Gastrocnemius medialis (tissue), 4 donors: Measurements from ENCODE around the gene DONSON. TPM values are rescaled to one million over a fixed set of nuclear protein-coding genes. Genes with fewer than 3 reads are reported as not detected.
"Not testable (repeated sequence)": the region's sequence is repeated elsewhere in the genome, so short reads cannot be mapped to it uniquely, and the experiment has no call there.

Experiments used
- ATAC-seq, 2 donors: fragments of 150-250 bp; one replicate each; pipeline ENCODE4 v1.9.1; 2016
- DNase-seq, 2 donors: peaks; one replicate each; pipeline ENCODE4 v3.0.0-alpha.2; 2019
- H3K27ac ChIP-seq, 4 donors: fragments of 200-600 bp; sonication (generic); 1 replicate in 1 of 4; 2 replicates in 3 of 4; pipeline ENCODE4 v1.5.1; 2016 to 2018; ENCODE audit warnings: mild to moderate bottlenecking in 2 of 4, moderate library complexity in 1 of 4
- H3K27me3 ChIP-seq, 3 donors: fragments of 200-600 bp; sonication (generic) in 2 of 3; 1 replicate in 1 of 3; 2 replicates in 2 of 3; pipeline versions ENCODE4 v1.5.1 to v1.6.0; 2016 to 2019; ENCODE audit warnings: mild to moderate bottlenecking in 1 of 3, moderate library complexity in 1 of 3
- H3K36me3 ChIP-seq, 2 donors: fragments of 200-600 bp; sonication (generic) in 1 of 2; one replicate each; pipeline ENCODE4 v1.5.1; 2017 to 2018
- H3K4me1 ChIP-seq, 2 donors: fragments of 200-600 bp; sonication (generic) in 1 of 2; one replicate each; pipeline ENCODE4 v1.5.1; 2016 to 2017; ENCODE audit warnings: mild to moderate bottlenecking in 2 of 2
- H3K4me3 ChIP-seq, 4 donors: fragments of 200-600 bp; sonication (generic) in 3 of 4; 1 replicate in 1 of 4; 2 replicates in 3 of 4; pipeline ENCODE4 v1.5.1; 2016 to 2019; ENCODE audit warnings: mild to moderate bottlenecking in 2 of 4
- H3K9me3 ChIP-seq, 3 donors: fragments of 200-600 bp; sonication (generic) in 2 of 3; 1 replicate in 1 of 3; 2 replicates in 2 of 3; pipeline ENCODE4 v1.5.1; 2016 to 2019
- CTCF ChIP-seq, 5 experiments: fragments of 450-650 bp in 3 of 5; fragments of 200-600 bp in 2 of 5; sonication (generic) in 2 of 5; IDR thresholded peaks in 4 of 5; conservative IDR thresholded peaks in 1 of 5; 1 replicate in 4 of 5; 2 replicates in 1 of 5; pipeline ENCODE4 v1.5.1; 2016 to 2019; ENCODE audit warnings: antibody characterized with exemption in 5 of 5, mild to moderate bottlenecking in 3 of 5, moderate library complexity in 3 of 5
- POLR2A ChIP-seq, 2 donors: fragments of 450-650 bp; IDR thresholded peaks; one replicate each; pipeline ENCODE4 v1.6.1; 2017; ENCODE audit warnings: antibody characterized with exemption in 2 of 2, mild to moderate bottlenecking in 2 of 2, moderate library complexity in 2 of 2
- in situ Hi-C, 4 donors: fragments of 200-750 bp; cut with MboI; loops; one replicate each; pipeline versions ENCODE4 v1.15.0 to v1.8.0; 2017; ENCODE audit warnings: low sequenced_read_pairs in 4 of 4
- intact Hi-C: fragments of 100-400 bp; cut with DNase I; formaldehyde crosslinking; loops from one replicate; pipeline ENCODE4 v1.15.1; 2023; ENCODE audit warnings: low total_unique reads
- total RNA-seq, 4 donors: library from RNA; depleted of rRNA; stranded (reverse); fragments of >200 nt; gene quantifications; one replicate each; pipeline versions ENCODE4 v1.1.0 to v1.2.3, GENCODE V29; 2016

Gene DONSON
- total RNA-seq, 4 donors from 2014 or later: 3.6 to 5.3 (median 4.2) TPM

GRCh38 chr21:33619726-33620125, 31.2 kb upstream of the DONSON start:
- in situ Hi-C loops: no loop called here
- intact Hi-C loops: no loop called here
- peaks cover 0 to 41% of the 10 kb centered on the region in 2 donors for H3K36me3 ChIP-seq

GRCh38 chr21:33618407-33618806, 29.9 kb upstream of the DONSON start:
- Histone ChIP-seq H3K27ac (no peak overlapping the region), H3K4me1 (no peaks in the 10 kb centered on the region), H3K9me3 (no peaks in the 10 kb centered on the region), H3K36me3 (peaks cover 0 to 41% of the 10 kb centered on the region in 2 donors), H3K27me3 (no peaks in the 10 kb centered on the region), H3K4me3 (no peak overlapping the region)
- ATAC-seq (no peak), DNase-seq (no peak)
- intact Hi-C loops (no loop called here), in situ Hi-C loops (no loop called here)
- TF ChIP-seq POLR2A (IDR thresholded peaks at IDR 0.05) (no peak), CTCF (IDR thresholded peaks at IDR 0.05 in 4 of 5, conservative IDR thresholded peaks at IDR 0.05 in 1 of 5) (no peak)

More at GRCh38 chr21:33619726-33620125, 31.2 kb upstream of the DONSON start:
- Histone ChIP-seq H3K4me3 (no peak overlapping the region), H3K4me1 (no peaks in the 10 kb centered on the region), H3K27ac (no peak overlapping the region), H3K27me3 (no peaks in the 10 kb centered on the region), H3K9me3 (no peaks in the 10 kb centered on the region)
- TF ChIP-seq POLR2A (IDR thresholded peaks at IDR 0.05) (no peak), CTCF (IDR thresholded peaks at IDR 0.05 in 4 of 5, conservative IDR thresholded peaks at IDR 0.05 in 1 of 5) (no peak)
- DNase-seq: no peak
- no peak for ATAC-seq

- peaks cover 0 to 44% of the 10 kb centered on the region in 2 donors for H3K36me3 ChIP-seq
- intact Hi-C loops, H3K27me3 ChIP-seq, H3K9me3 ChIP-seq, DNase-seq, H3K27ac ChIP-seq, in situ Hi-C loops, H3K4me1 ChIP-seq, H3K4me3 ChIP-seq, ATAC-seq: not testable (repeated sequence)
Measured at GRCh38 chr21:33617565-33617964, 29.1 kb upstream of the DONSON start.

- intact Hi-C loops: no loop called here
- no peaks in the 10 kb centered on the region for H3K9me3 ChIP-seq
- peaks cover 10 to 13% of the 10 kb centered on the region in 2 donors for H3K4me1 ChIP-seq
- ATAC-seq (peak in 1 of 2 donors; percentile 58), DNase-seq (no peak)
- H3K27me3 ChIP-seq: no peaks in the 10 kb centered on the region
- in situ Hi-C loops: no loop called here
- TF ChIP-seq CTCF (IDR thresholded peaks at IDR 0.05 in 4 of 5, conservative IDR thresholded peaks at IDR 0.05 in 1 of 5): no peak
- TF ChIP-seq POLR2A (IDR thresholded peaks at IDR 0.05): no peak
- H3K4me3 ChIP-seq: no peak overlapping the region
- peaks cover 8 to 35% of the 10 kb centered on the region in 2 donors for H3K36me3 ChIP-seq
- H3K27ac ChIP-seq: peak overlapping the region; percentile 10 to 57 (median 42)
Measured at GRCh38 chr21:33611006-33611744, 22.7 kb upstream of the DONSON start.

- DNase-seq (no peak), ATAC-seq (no peak)
- H3K27ac ChIP-seq: no peak overlapping the region
- no peaks in the 10 kb centered on the region for H3K9me3 ChIP-seq
- peaks cover 10 to 13% of the 10 kb centered on the region in 2 donors for H3K4me1 ChIP-seq
- H3K4me3 ChIP-seq: no peak overlapping the region
- no peaks in the 10 kb centered on the region for H3K27me3 ChIP-seq
- TF ChIP-seq CTCF (IDR thresholded peaks at IDR 0.05 in 4 of 5, conservative IDR thresholded peaks at IDR 0.05 in 1 of 5) (no peak), POLR2A (IDR thresholded peaks at IDR 0.05) (no peak)
- H3K36me3 ChIP-seq: peaks cover 8 to 24% of the 10 kb centered on the region in 2 donors
- intact Hi-C loops: loop anchor here (5.0 kb wide), 1 partner anchor 411 kb away; no protein-coding TSS in a partner anchor
- in situ Hi-C loops: no loop called here
Measured at GRCh38 chr21:33608559-33608958, 20.1 kb upstream of the DONSON start.
